Activated CD4-positive, alpha-beta T cell treated with anti-CD3 and anti-CD28 coated beads for 24 hours (primary cell): ENCODE measurements around the gene DNAJC30.
A peak's percentile ranks its signal among the peaks of the same experiment; 100 is the strongest.
"Not testable (repeated sequence)": the region's sequence is repeated elsewhere in the genome, so short reads cannot be mapped to it uniquely, and the experiment has no call there.

ENCODE experiments used
- DNase-seq, 2 donors: peaks; one replicate each; pipeline ENCODE4 v3.0.0-alpha.2; 2020; ENCODE audit warnings: low read depth in 2 of 2

Gene DNAJC30

GRCh38 chr7:73682745-73683055 lies 553 bp downstream of the DNAJC30 start:
- DNase-seq, result no peak

- no peak for DNase-seq
Observed at GRCh38 chr7:73681031-73681430, 2.2 kb downstream of the DNAJC30 start.

GRCh38 chr7:73680501-73680900 lies 2.8 kb downstream of the DNAJC30 start:
- DNase-seq, result no peak

GRCh38 chr7:73679709-73680108 lies 3.5 kb downstream of the DNAJC30 start:
- DNase-seq, result no peak

- no peak for DNase-seq
Observed at GRCh38 chr7:73678862-73679261, 4.4 kb downstream of the DNAJC30 start.

GRCh38 chr7:73676062-73676461 lies 7.2 kb downstream of the DNAJC30 start:
- DNase-seq, result not testable (repeated sequence)

GRCh38 chr7:73674468-73675124 lies 8.7 kb downstream of the DNAJC30 start:
- no peak for DNase-seq

GRCh38 chr7:73671857-73672445 lies 11.3 kb downstream of the DNAJC30 start:
- no peak for DNase-seq

- DNase-seq, result no peak
Observed at GRCh38 chr7:73671322-73671661, 12.0 kb downstream of the DNAJC30 start.

- DNase-seq, result no peak
Observed at GRCh38 chr7:73669858-73670385, 13.3 kb downstream of the DNAJC30 start.

- no peak for DNase-seq
Observed at GRCh38 chr7:73669288-73669701, 14.0 kb downstream of the DNAJC30 start.

- no peak for DNase-seq
Observed at GRCh38 chr7:73668886-73669230, 14.4 kb downstream of the DNAJC30 start.

- no peak for DNase-seq
Observed at GRCh38 chr7:73668103-73668885, 15.0 kb downstream of the DNAJC30 start.

GRCh38 chr7:73667344-73668102 lies 15.7 kb downstream of the DNAJC30 start, which contains the start of gene VPS37D:
Gene VPS37D (plus strand): TSS chr7:73667831. CDS start chr7:73667959, 128 bp downstream.
- DNase-seq, result peak; percentile 88 to 93

GRCh38 chr7:73663033-73663432 lies 20.2 kb downstream of the DNAJC30 start:
- DNase-seq, result no peak

GRCh38 chr7:73660594-73660993 lies 22.7 kb downstream of the DNAJC30 start:
- not testable (repeated sequence) for DNase-seq

GRCh38 chr7:73659983-73660382 lies 23.3 kb downstream of the DNAJC30 start:
- DNase-seq, result no peak

- not testable (repeated sequence) for DNase-seq
Observed at GRCh38 chr7:73655309-73655708, 27.9 kb downstream of the DNAJC30 start.

GRCh38 chr7:73652541-73652949 lies 30.7 kb downstream of the DNAJC30 start:
- DNase-seq, result no peak

GRCh38 chr7:73650524-73650923 lies 32.7 kb downstream of the DNAJC30 start:
- no peak for DNase-seq

GRCh38 chr7:73649576-73649975 lies 33.7 kb downstream of the DNAJC30 start:
- DNase-seq, result no peak
